Activated naive CD4-positive, alpha-beta T cell treated with anti-CD3 and anti-CD28 coated beads, Interleukin-2, amount 50 U/mL, for 72 hours (primary cell): ENCODE results near the gene CIAO3. TPM values are rescaled to one million over a fixed set of nuclear protein-coding genes. Genes with fewer than 3 reads are reported as not detected.
"Not testable (repeated sequence)": the region's sequence is repeated elsewhere in the genome, so short reads cannot be mapped to it uniquely, and the experiment has no call there.

Source experiments
- ATAC-seq, 2 donors: fragments of 150-1000 bp; cut with Tn5 transposase; 2 replicates each; pipeline ENCODE4 v1.10.0; 2021; ENCODE audit warnings: mild to moderate bottlenecking in 2 of 2, moderate library complexity in 2 of 2
- DNase-seq, 2 donors: peaks; one replicate each; pipeline ENCODE4 v3.0.0; 2021 to 2022; ENCODE audit warnings: low spot score in 2 of 2
- H3K27ac Mint-ChIP-seq, 2 donors: one replicate each; pipeline ENCODE4 v1.8.0; 2022; ENCODE audit warnings: mild to moderate bottlenecking in 2 of 2, mixed read lengths in 2 of 2
- H3K36me3 Mint-ChIP-seq, 2 donors: one replicate each; pipeline ENCODE4 v1.8.0; 2022; ENCODE audit warnings: mixed read lengths in 2 of 2
- H3K9me3 Mint-ChIP-seq, 2 donors: one replicate each; pipeline ENCODE4 v1.8.0; 2022; ENCODE audit warnings: mixed read lengths in 2 of 2
- total RNA-seq, 2 donors: library from RNA; stranded (reverse); gene quantifications; one replicate each; pipeline ENCODE4 v1.2.3, GENCODE V29; 2022

The CIAO3 gene
- total RNA-seq, 2 donors from 2014 or later: 41.7 to 122 TPM

- H3K36me3 Mint-ChIP-seq: no peaks in the 10 kb centered on the region
- ATAC-seq (no peak), DNase-seq (no peak)
- no peak overlapping the region for H3K27ac Mint-ChIP-seq
- H3K9me3 Mint-ChIP-seq: no peaks in the 10 kb centered on the region
These were observed 8.2 kb upstream of the CIAO3 start for GRCh38 chr16:749010-749409.

DNA sequence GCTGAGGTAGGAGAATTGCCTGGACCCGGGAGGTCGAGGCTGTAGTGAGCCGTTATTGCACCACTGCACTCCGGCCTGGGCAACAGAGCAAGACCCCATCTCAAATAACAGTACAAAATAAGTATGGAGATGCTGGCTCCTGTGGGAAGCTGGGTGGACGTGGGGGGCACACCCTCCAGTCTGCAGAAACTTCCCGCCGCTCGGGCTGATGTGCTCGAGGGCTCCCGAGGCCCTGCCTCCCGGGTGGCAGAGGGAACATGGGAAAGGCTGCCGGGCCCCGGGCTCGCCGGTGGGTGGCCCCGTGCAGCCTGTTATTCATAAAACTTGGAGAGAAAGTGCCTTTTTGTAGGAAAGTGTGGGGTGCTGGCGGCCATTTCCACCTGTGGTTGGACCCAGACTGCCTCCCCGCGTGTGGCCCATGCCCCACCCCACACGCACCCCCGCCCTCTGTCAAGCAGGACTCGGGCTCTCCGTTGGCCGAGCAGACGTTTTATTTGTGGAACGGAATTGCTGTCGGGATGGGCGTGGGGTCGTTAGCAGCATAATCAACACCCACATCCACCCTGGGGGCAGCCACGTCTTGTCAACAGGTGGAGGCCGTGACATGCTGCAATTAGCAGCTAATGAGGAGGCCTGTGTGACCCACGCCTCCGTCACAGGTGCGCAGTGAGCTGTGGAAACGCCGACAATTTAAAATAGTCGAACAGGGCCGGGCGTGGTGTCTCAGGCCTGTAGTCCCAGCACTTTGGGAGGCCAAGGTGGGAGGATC, 7.4 kb upstream of the CIAO3 start:
- no peak for ATAC-seq

GRCh38 chr16:746637-747036, 5.8 kb upstream of the CIAO3 start:
- Mint-ChIP-seq H3K27ac (no peak overlapping the region), H3K9me3 (no peaks in the 10 kb centered on the region), H3K36me3 (no peaks in the 10 kb centered on the region)
- DNase-seq (no peak), ATAC-seq (no peak)

More for the DNA sequence above, 7.4 kb upstream of the CIAO3 start:
- DNase-seq: no peak
- Mint-ChIP-seq H3K9me3 (no peaks in the 10 kb centered on the region), H3K36me3 (no peaks in the 10 kb centered on the region), H3K27ac (no peak overlapping the region)

- no peaks in the 10 kb centered on the region for H3K36me3 Mint-ChIP-seq
- no peak for DNase-seq
These were observed 4.9 kb upstream of the CIAO3 start for GRCh38 chr16:745739-746138.

GRCh38 chr16:743794-744500, 3.1 kb upstream of the CIAO3 start:
- ATAC-seq (no peak), DNase-seq (no peak)
- H3K36me3 Mint-ChIP-seq: peaks cover 0 to 6% of the 10 kb centered on the region in 2 donors
- H3K27ac Mint-ChIP-seq: no peak overlapping the region
- no peaks in the 10 kb centered on the region for H3K9me3 Mint-ChIP-seq

More at GRCh38 chr16:745739-746138, 4.9 kb upstream of the CIAO3 start:
- no peaks in the 10 kb centered on the region for H3K9me3 Mint-ChIP-seq
- no peak overlapping the region for H3K27ac Mint-ChIP-seq
- ATAC-seq: no peak

DNA sequence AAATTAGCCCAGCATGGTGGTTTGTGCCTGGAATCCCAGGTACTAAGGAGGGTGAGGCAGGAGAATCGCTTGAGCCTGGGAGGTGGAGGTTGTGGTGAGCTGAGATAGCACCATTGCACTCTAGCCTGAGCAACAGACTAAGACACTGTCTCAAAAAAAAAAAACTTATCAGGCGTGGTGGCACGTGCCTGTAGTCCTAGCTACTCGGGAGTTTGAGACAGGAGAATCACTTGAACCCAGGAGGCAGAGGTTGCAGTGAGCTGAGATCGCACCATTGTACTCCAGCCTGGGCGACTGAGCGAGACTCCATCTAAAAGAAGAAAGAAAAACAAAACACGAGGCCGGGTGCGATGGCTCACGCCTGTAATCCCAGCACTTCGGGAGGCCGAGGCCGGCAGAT, 2.1 kb upstream of the CIAO3 start:
- H3K36me3 Mint-ChIP-seq, ATAC-seq, DNase-seq, H3K9me3 Mint-ChIP-seq: not testable (repeated sequence)
- peak overlapping the region in 1 of 2 donors; percentile 22 for H3K27ac Mint-ChIP-seq

- H3K9me3 Mint-ChIP-seq: no peaks in the 10 kb centered on the region
- H3K36me3 Mint-ChIP-seq: peaks cover 5 to 16% of the 10 kb centered on the region in 2 donors
- ATAC-seq (no peak), DNase-seq (no peak)
- peak overlapping the region; percentile 50 to 85 for H3K27ac Mint-ChIP-seq
These were observed 1.3 kb upstream of the CIAO3 start for GRCh38 chr16:741986-742629.

DNA sequence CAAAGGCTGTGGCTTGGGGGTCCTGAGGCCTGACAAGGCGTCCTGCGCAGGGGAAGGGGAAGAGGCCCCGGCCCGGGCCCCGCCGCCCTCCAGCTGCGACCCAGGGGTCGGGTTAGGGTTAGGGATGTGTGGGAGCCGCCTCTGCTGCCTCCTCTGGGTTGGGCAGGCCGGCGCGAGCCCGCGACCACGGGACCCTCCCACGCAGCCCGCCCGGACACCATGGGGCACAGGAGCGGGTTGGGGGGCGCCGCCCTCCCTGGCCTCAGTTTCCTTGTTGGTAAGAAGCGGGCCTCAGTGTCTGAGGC, 386 bp downstream of the CIAO3 start:
- no peak for DNase-seq
- Mint-ChIP-seq H3K36me3 (peaks cover 8 to 24% of the 10 kb centered on the region in 2 donors), H3K27ac (peak overlapping the region in 1 of 2 donors; percentile 85), H3K9me3 (no peaks in the 10 kb centered on the region)
- ATAC-seq: peak in 1 of 2 donors; percentile 5

- Mint-ChIP-seq H3K36me3 (peaks cover 10 to 27% of the 10 kb centered on the region in 2 donors), H3K27ac (peak overlapping the region; percentile 50 to 85), H3K9me3 (no peaks in the 10 kb centered on the region)
- DNase-seq (no peak), ATAC-seq (no peak)
These were observed 988 bp downstream of the CIAO3 start for GRCh38 chr16:739560-740458.

GRCh38 chr16:736936-737481, 3.8 kb downstream of the CIAO3 start:
- H3K36me3 Mint-ChIP-seq: peaks cover 10 to 27% of the 10 kb centered on the region in 2 donors
- ATAC-seq: no peak
- H3K9me3 Mint-ChIP-seq: no peaks in the 10 kb centered on the region
- DNase-seq: no peak
- H3K27ac Mint-ChIP-seq: peak overlapping the region in 1 of 2 donors; percentile 74

DNA sequence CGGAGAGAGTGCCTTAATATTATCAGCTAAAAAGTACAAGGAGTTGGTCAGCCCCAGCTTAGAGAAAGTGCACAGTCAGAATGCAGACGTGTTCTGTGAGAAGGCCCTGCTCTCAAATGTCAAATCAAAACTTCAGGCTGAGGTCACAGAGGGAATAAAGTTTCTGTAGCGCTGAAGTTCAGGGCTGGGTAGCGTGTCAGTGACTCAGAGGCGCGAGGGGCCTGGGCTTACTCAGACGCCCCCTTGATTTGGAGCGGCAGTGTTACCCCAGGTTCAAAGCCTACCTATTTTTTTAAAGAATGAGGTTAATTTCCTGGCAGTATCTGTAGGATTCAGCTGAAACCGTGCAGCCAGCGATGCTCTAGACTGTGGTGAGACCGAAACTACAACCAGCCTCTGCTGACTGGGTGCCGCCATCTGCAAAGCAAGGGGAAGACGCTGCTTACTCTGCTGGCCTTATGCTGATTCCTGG, 4.8 kb downstream of the CIAO3 start:
- ATAC-seq (peak; percentile 78 to 92), DNase-seq (peak; percentile 57 to 74)
- Mint-ChIP-seq H3K27ac (peak overlapping the region; percentile 53 to 90), H3K36me3 (peaks cover 10 to 27% of the 10 kb centered on the region in 2 donors), H3K9me3 (no peaks in the 10 kb centered on the region)

DNA sequence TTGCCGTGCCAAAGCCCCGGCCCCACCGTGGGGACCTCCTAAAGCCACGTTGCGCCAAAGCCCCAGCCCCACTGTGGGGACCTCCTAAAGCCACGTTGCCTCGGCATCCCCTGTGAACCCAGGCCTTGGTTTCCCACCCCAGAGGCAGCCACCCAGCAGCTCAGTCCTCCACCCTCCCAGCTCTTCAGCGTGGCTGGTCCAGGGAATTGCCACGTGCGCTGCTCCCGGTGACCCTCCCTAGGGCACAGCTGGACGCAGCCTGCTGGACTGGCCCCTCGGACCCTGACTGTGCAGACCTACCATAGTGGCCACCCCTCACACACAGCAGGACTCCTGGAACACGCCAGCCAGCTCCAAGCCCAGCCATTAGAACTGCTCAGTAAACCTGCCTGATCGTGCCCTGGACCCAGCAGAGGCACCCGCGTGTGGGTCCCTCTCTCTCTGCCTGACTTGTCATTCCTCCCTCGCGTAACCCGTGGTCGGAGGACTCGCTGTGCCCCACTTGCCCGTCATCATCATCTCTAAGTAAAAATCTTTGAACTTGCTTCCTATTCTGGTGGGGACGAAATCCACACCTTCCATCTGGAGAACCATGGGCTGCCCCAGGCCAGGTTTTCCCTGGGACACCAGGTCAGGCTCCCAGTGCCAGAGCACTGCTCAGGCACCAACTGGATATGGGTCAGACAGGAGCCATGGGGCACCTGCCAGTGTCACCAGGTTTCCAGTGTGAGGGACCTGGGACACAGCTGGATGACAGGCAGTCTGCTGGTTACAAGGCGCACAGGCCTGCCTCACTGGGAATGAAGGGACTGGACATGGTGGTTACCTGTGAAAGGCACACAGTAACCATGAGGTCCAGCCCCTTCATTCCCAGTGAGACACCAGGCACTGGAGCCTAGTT, 5.6 kb downstream of the CIAO3 start:
- H3K27ac Mint-ChIP-seq: peak overlapping the region; percentile 65 to 90
- peaks cover 10 to 27% of the 10 kb centered on the region in 2 donors for H3K36me3 Mint-ChIP-seq
- ATAC-seq (no peak), DNase-seq (no peak)
- no peaks in the 10 kb centered on the region for H3K9me3 Mint-ChIP-seq

GRCh38 chr16:734208-734980, 6.4 kb downstream of the CIAO3 start:
- DNase-seq: no peak
- H3K36me3 Mint-ChIP-seq: peaks cover 10 to 23% of the 10 kb centered on the region in 2 donors
- no peak overlapping the region for H3K27ac Mint-ChIP-seq
- H3K9me3 Mint-ChIP-seq: no peaks in the 10 kb centered on the region
- ATAC-seq: no peak

GRCh38 chr16:733382-734207, 7.2 kb downstream of the CIAO3 start:
- Mint-ChIP-seq H3K27ac (no peak overlapping the region), H3K9me3 (no peaks in the 10 kb centered on the region), H3K36me3 (peaks cover 10 to 22% of the 10 kb centered on the region in 2 donors)
- no peak for ATAC-seq
- DNase-seq: peak in 1 of 2 donors; percentile 68
